HepG2 (cell line): ENCODE measurements around the gene KIAA1217. TPM values are rescaled to one million over a fixed set of nuclear protein-coding genes. Genes with fewer than 3 reads are reported as not detected.

Experiments
- ATAC-seq: fragments of 200-7000 bp; cut with Tn5 transposase; 3 replicates; pipeline ENCODE4 v1.9.1; 2020; ENCODE audit warnings: mild to moderate bottlenecking, moderate library complexity
- BruUV-seq: library from RNA; stranded (reverse); fragments of 400-500 nt; replicated peaks from 2 replicates; lab custom pipeline; 2021; lab: Mats Ljungman, UMichigan
- CTCF ChIA-PET: fragments of 300-600 bp; formaldehyde crosslinking; extraction: SDS; loops from one replicate; lab custom pipeline; 2021; ENCODE audit warnings: low total read pairs, inconsistent platforms, low intra/inter-chr PET ratio; lab: Yijun Ruan, JAX
- POLR2A ChIA-PET: fragments of 350-600 bp; sonication (Branson Sonifier 250); formaldehyde crosslinking; loops from one replicate; lab custom pipeline; 2020; ENCODE audit warnings: antibody characterized with exemption, inconsistent platforms; lab: Yijun Ruan, JAX
- DNase-seq: peaks from one replicate; pipeline ENCODE4 v3.0.0-alpha.2; 2015; ENCODE audit warnings: low spot score
- FAIRE-seq: peaks from 3 replicates; lab custom pipeline; 2011; peaks lifted over from hg19 to GRCh38; lab: Jason Lieb, UNC
- H2AFZ ChIP-seq: one replicate; pipeline ENCODE4 v1.6.1; 2011; ENCODE audit warnings: low read length, inconsistent platforms
- H3K27ac ChIP-seq: fragments of 300-600 bp; 3 replicates; pipeline ENCODE4 v1.8.0; 2011; ENCODE audit warnings: mixed run types, mild to moderate bottlenecking, mixed read lengths, low read length, inconsistent platforms; ENCODE audit not compliant: insufficient read depth; ENCODE audit errors: extremely low read length
- H3K27me3 ChIP-seq, 2 experiments: fragments of 200-600 bp in 1 of 2; 2 replicates in 1 of 2; 3 replicates in 1 of 2; pipeline versions ENCODE4 v1.6.0 to v1.8.0; 2011; ENCODE audit warnings: low read length in 2 of 2, mild to moderate bottlenecking in 2 of 2, moderate library complexity in 2 of 2, inconsistent platforms in 1 of 2; ENCODE audit not compliant: insufficient read depth in 2 of 2, control insufficient read depth in 1 of 2
- H3K36me3 ChIP-seq, 2 experiments: fragments of 200-600 bp in 1 of 2; replicated peaks in 1 of 2; 2 replicates in 1 of 2; 3 replicates in 1 of 2; pipeline versions ENCODE4 v1.5.1 to v1.8.0; 2011; ENCODE audit warnings: low read length in 2 of 2, inconsistent platforms in 1 of 2; ENCODE audit not compliant: insufficient read depth in 2 of 2, control insufficient read depth in 1 of 2
- H3K4me1 ChIP-seq: 2 replicates; pipeline ENCODE4 v1.5.1; 2012; ENCODE audit warnings: low read length, inconsistent platforms; ENCODE audit not compliant: insufficient read depth
- H3K4me2 ChIP-seq: 2 replicates; pipeline ENCODE4 v1.6.0; 2011; ENCODE audit warnings: low read depth, low read length, inconsistent platforms
- H3K4me3 ChIP-seq, 3 experiments: fragments of 200-600 bp in 1 of 3; sonication (generic), shearing (Covaris generic) in 1 of 3; replicated peaks in 1 of 3; 2 replicates each; pipeline ENCODE4 v1.5.1; 2011 to 2016; ENCODE audit warnings: low read length in 3 of 3, inconsistent platforms in 2 of 3, low read depth in 2 of 3, mild to moderate bottlenecking in 2 of 3, control low read depth in 1 of 3, mixed read lengths in 1 of 3; ENCODE audit not compliant: insufficient read depth in 1 of 3
- H3K79me2 ChIP-seq: one replicate; pipeline ENCODE4 v1.6.1; 2011; ENCODE audit warnings: low read length, inconsistent platforms; ENCODE audit not compliant: insufficient read depth
- H3K9ac ChIP-seq: 2 replicates; pipeline ENCODE4 v1.6.0; 2011; ENCODE audit warnings: mild to moderate bottlenecking, low read depth, low read length, inconsistent platforms; ENCODE audit not compliant: insufficient read depth
- H3K9me3 ChIP-seq: 2 replicates; pipeline ENCODE4 v1.5.1; 2012; ENCODE audit warnings: mild to moderate bottlenecking, low read length
- H4K20me1 ChIP-seq: 2 replicates; pipeline ENCODE4 v1.6.0; 2011; ENCODE audit warnings: inconsistent platforms, mild to moderate bottlenecking, low read length, moderate library complexity; ENCODE audit not compliant: insufficient read depth
- ERF ChIP-seq: IDR thresholded peaks from 2 replicates; pipeline ENCODE4 v1.6.1; 2018; ENCODE audit warnings: missing biosample characterization, missing genetic modification reagents
- GPBP1L1 ChIP-seq: sonication (generic); formaldehyde crosslinking; IDR thresholded peaks from 2 replicates; pipeline ENCODE4 v1.5.0; 2020; ENCODE audit warnings: mild to moderate bottlenecking, missing genetic modification reagents
- KLF9 ChIP-seq: IDR thresholded peaks from 2 replicates; pipeline ENCODE4 v1.6.1; 2016; ENCODE audit warnings: low read depth
- MTA3 ChIP-seq: sonication (generic); formaldehyde crosslinking; IDR thresholded peaks from 2 replicates; pipeline ENCODE4 v1.4.0; 2020; ENCODE audit warnings: missing genetic modification reagents
- NFYC ChIP-seq: IDR thresholded peaks from 2 replicates; pipeline ENCODE4 v1.6.1; 2016; ENCODE audit warnings: missing genetic modification reagents, missing compliant biosample characterization
- SMARCE1 ChIP-seq: fragments of 450-650 bp; IDR thresholded peaks from 2 replicates; pipeline ENCODE4 v1.6.1; 2017; ENCODE audit warnings: borderline replicate concordance
- SOX13 ChIP-seq, 3 experiments: fragments of 450-650 bp in 1 of 3; sonication (generic) in 1 of 3; formaldehyde crosslinking in 1 of 3; IDR thresholded peaks in 2 of 3; conservative IDR thresholded peaks in 1 of 3; 2 replicates each; pipeline versions ENCODE4 v1.5.0 to v1.6.1; 2016 to 2020; ENCODE audit warnings: antibody characterized with exemption in 1 of 3, mild to moderate bottlenecking in 1 of 3, missing compliant biosample characterization in 1 of 3, missing genetic modification reagents in 1 of 3, moderate library complexity in 1 of 3
- ZNF609 ChIP-seq: sonication (generic); formaldehyde crosslinking; IDR thresholded peaks from 2 replicates; pipeline ENCODE4 v1.4.0; 2020; ENCODE audit warnings: mild to moderate bottlenecking, missing genetic modification reagents, borderline replicate concordance
- WGBS: methylation state at CpG from one replicate; pipeline ENCODE4 v1.1.6; 2017; ENCODE audit warnings: low lambda C conversion rate; 5-methylcytosine and 5-hydroxymethylcytosine counted together
- in situ Hi-C: cut with HindIII; loops from 2 replicates; pipeline ENCODE4 v1.10.0; 2017; ENCODE audit warnings: low pct_unique_long_range_greater_than_20kb; ENCODE audit not compliant: extremely low pct_ligation_motif_present
- intact Hi-C: fragments of 100-400 bp; cut with micrococcal nuclease; formaldehyde crosslinking; loops from one replicate; pipeline ENCODE4 v1.10.0; 2022; ENCODE audit not compliant: unreplicated experiment
- polyA plus RNA-seq, 8 experiments: library from polyadenylated mRNA; depleted of rRNA in 3 of 8; stranded (reverse) in 7 of 8; unstranded in 1 of 8; fragments of >200 nt; fragmentation: Illumina TruSeq in 4 of 8; extraction: Trizol in 4 of 8; gene quantifications; 2 replicates each; pipeline versions ENCODE4 v1.2.1 to v1.2.3, GENCODE V29; 2011 to 2016; ENCODE audit warnings: low read depth in 4 of 8, missing spikeins in 1 of 8, mixed read lengths in 1 of 8; ENCODE audit not compliant: insufficient read depth in 1 of 8
- total RNA-seq, 5 experiments: library from RNA; depleted of rRNA; stranded (reverse); fragments of >200 nt; fragmentation: Illumina TruSeq; extraction: Trizol; gene quantifications; 2 replicates each; pipeline ENCODE4 v1.2.3, GENCODE V29; 2016; ENCODE audit warnings: low read depth in 1 of 5
- TF ChIP-seq, protein P1 (sequence below), 2 experiments: sonication (generic) in 1 of 2; formaldehyde crosslinking in 1 of 2; IDR thresholded peaks; 2 replicates each; pipeline versions ENCODE4 v1.6.1 to v1.9.0; 2014 to 2022; ENCODE audit warnings: antibody characterized with exemption in 1 of 2, borderline replicate concordance in 1 of 2, inconsistent platforms in 1 of 2, low read depth in 1 of 2, missing genetic modification reagents in 1 of 2

Gene KIAA1217
- total and polyA plus RNA-seq, 2 of the 13 experiments (the other 11 are each of a cell fraction or from before 2014, with no cell fraction given): 4.6 to 10.9 TPM

DNA sequence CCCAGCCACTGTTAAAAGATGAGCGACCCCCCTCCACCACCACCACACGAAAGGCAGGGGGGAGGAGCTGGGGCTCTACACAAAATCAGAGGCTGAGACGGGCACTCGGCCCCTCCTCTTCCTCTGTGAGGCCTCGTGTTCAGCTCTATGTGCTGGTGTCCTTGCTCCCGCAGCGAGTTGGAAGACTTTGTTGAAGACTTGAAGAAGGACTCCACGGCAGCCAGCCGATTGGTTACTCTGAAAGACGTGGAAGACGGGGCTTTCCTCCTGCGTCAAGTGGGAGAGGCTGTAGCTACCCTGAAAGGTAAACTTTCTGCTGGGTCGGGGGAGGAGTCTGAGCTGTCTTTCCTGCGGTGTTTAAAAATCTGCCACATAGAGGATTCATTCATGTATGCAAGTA is 311.0 kb downstream of the KIAA1217 start:
- WGBS: 97% methylated on average over 14 of the region's 14 CpGs
- in situ Hi-C loops: loop anchor here (25.0 kb wide), 1 partner anchor 533 kb away; no protein-coding TSS in a partner anchor
- no peak for DNase-seq
- H2AFZ ChIP-seq: no peak overlapping the region
- FAIRE-seq: no peak
- ATAC-seq: no peak
- no TSS peak for BruUV-seq
- H3K36me3 ChIP-seq: peaks cover 17 to 44% of the 10 kb centered on the region in 2 experiments; a peak in 4 of 5 replicates
- ChIA-PET CTCF (interaction anchor here (2.7 kb wide), 1 partner anchor 37 kb away, joined by 11 read pairs; no protein-coding TSS in a partner anchor), POLR2A (no interaction called here)
- H3K9me3 ChIP-seq: no peaks in the 10 kb centered on the region
- no peaks in the 10 kb centered on the region for H4K20me1 ChIP-seq
- H3K27ac ChIP-seq: no peak overlapping the region
- intact Hi-C loops: loop anchor here (1.0 to 5.0 kb wide), 3 partner anchors 21 to 528 kb away; no protein-coding TSS in a partner anchor
- H3K27me3 ChIP-seq: no peaks in the 10 kb centered on the region
- no peak overlapping the region for H3K4me3 ChIP-seq
- H3K4me1 ChIP-seq: peaks cover 12% of the 10 kb centered on the region
- no peak overlapping the region for H3K9ac ChIP-seq
- H3K79me2 ChIP-seq: no peaks in the 10 kb centered on the region
- H3K4me2 ChIP-seq: no peak overlapping the region
- TF ChIP-seq MTA3 (CRISPR knock-in tag) (no peak), ZNF609 (CRISPR knock-in tag) (no peak), NFYC (CRISPR knock-in tag) (no peak), SOX13 (IDR thresholded peaks at IDR 0.05) (no peak), SOX13 (CRISPR knock-in tag; conservative IDR thresholded peaks at IDR 0.05 in 1 of 2, IDR thresholded peaks at IDR 0.05 in 1 of 2) (no peak), SMARCE1 (no peak), GPBP1L1 (no peak), KLF9 (no peak), ERF (CRISPR knock-in tag) (no peak)
- TF ChIP-seq, protein P1, sequence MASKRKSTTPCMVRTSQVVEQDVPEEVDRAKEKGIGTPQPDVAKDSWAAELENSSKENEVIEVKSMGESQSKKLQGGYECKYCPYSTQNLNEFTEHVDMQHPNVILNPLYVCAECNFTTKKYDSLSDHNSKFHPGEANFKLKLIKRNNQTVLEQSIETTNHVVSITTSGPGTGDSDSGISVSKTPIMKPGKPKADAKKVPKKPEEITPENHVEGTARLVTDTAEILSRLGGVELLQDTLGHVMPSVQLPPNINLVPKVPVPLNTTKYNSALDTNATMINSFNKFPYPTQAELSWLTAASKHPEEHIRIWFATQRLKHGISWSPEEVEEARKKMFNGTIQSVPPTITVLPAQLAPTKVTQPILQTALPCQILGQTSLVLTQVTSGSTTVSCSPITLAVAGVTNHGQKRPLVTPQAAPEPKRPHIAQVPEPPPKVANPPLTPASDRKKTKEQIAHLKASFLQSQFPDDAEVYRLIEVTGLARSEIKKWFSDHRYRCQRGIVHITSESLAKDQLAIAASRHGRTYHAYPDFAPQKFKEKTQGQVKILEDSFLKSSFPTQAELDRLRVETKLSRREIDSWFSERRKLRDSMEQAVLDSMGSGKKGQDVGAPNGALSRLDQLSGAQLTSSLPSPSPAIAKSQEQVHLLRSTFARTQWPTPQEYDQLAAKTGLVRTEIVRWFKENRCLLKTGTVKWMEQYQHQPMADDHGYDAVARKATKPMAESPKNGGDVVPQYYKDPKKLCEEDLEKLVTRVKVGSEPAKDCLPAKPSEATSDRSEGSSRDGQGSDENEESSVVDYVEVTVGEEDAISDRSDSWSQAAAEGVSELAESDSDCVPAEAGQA (IDR thresholded peaks at IDR 0.05; ENCODE audit: low read depth): no peak
- TF ChIP-seq, protein P1 (CRISPR knock-in tag; IDR thresholded peaks at IDR 0.05; ENCODE audit: borderline replicate concordance): no peak
